PC-3 (cell line): ENCODE results near the gene PTGER4. TPM values are rescaled to one million over a fixed set of nuclear protein-coding genes. Genes with fewer than 3 reads are reported as not detected.

Experiments
- ATAC-seq: fragments of 200-7000 bp; cut with Tn5 transposase; 2 replicates; pipeline ENCODE4 v1.9.1; 2020; ENCODE audit warnings: mild to moderate bottlenecking, moderate library complexity
- BruUV-seq: library from RNA; stranded (reverse); fragments of 400-500 nt; replicated peaks from 2 replicates; lab custom pipeline; 2021; lab: Mats Ljungman, UMichigan
- CTCF ChIA-PET: fragments of 300-600 bp; sonication (Branson Sonifier 250); formaldehyde crosslinking; loops from one replicate; lab custom pipeline; 2022; ENCODE audit warnings: antibody characterized with exemption; lab: Charles Lee
- POLR2A ChIA-PET: fragments of 300-600 bp; sonication (Branson Sonifier 250); formaldehyde crosslinking; loops from one replicate; lab custom pipeline; 2022; ENCODE audit warnings: antibody characterized with exemption; ENCODE audit not compliant: unreplicated experiment; lab: Charles Lee
- DNase-seq: peaks from one replicate; pipeline ENCODE4 v3.0.0-alpha.2; 2015
- H2AFZ ChIP-seq: fragments of 300-600 bp; sonication (generic); 2 replicates; pipeline ENCODE4 v1.6.0; 2016; ENCODE audit warnings: antibody characterized with exemption, low read length
- H3F3A ChIP-seq: fragments of 300-600 bp; sonication (generic); one replicate; pipeline ENCODE4 v1.6.0; 2017; ENCODE audit warnings: antibody characterized with exemption, low read length, control low read depth, mild to moderate bottlenecking; ENCODE audit not compliant: unreplicated experiment
- H3K27ac ChIP-seq: fragments of 300-600 bp; sonication (generic); 2 replicates; pipeline ENCODE4 v1.5.1; 2016; ENCODE audit warnings: mild to moderate bottlenecking, low read length
- H3K27me3 ChIP-seq: fragments of 300-600 bp; sonication (generic); 2 replicates; pipeline ENCODE4 v1.6.1; 2016; ENCODE audit warnings: low read length, mixed read lengths
- H3K36me3 ChIP-seq: fragments of 300-600 bp; sonication (generic); 2 replicates; pipeline ENCODE4 v1.6.1; 2016; ENCODE audit warnings: low read depth, mixed run types, low read length, mixed read lengths
- H3K4me1 ChIP-seq: fragments of 300-600 bp; sonication (generic); 2 replicates; pipeline ENCODE4 v1.5.1; 2016; ENCODE audit warnings: low read length; ENCODE audit not compliant: insufficient read depth
- H3K4me2 ChIP-seq: fragments of 300-600 bp; sonication (generic); 2 replicates; pipeline ENCODE4 v1.6.0; 2016; ENCODE audit warnings: low read length
- H3K4me3 ChIP-seq: fragments of 300-600 bp; sonication (generic); 2 replicates; pipeline ENCODE4 v1.5.1; 2016; ENCODE audit warnings: mild to moderate bottlenecking, low read length, mixed read lengths
- H3K79me2 ChIP-seq: fragments of 300-600 bp; sonication (generic); 2 replicates; pipeline ENCODE4 v1.6.1; 2017; ENCODE audit warnings: low read length, mixed read lengths
- H3K9ac ChIP-seq: fragments of 300-600 bp; sonication (generic); 2 replicates; pipeline ENCODE4 v1.6.0; 2016; ENCODE audit warnings: mild to moderate bottlenecking, low read length
- H3K9me2 ChIP-seq: fragments of 300-600 bp; sonication (generic); replicated peaks from 2 replicates; pipeline ENCODE4 v1.6.1; 2016; ENCODE audit warnings: mixed run types, low read length, mixed read lengths
- H3K9me3 ChIP-seq: fragments of 300-600 bp; sonication (generic); 2 replicates; pipeline ENCODE4 v1.6.1; 2016; ENCODE audit warnings: low read length, mixed read lengths
- H4K20me1 ChIP-seq: fragments of 300-600 bp; sonication (generic); 2 replicates; pipeline ENCODE4 v1.6.1; 2016; ENCODE audit warnings: low read length, mixed read lengths
- EZH2 ChIP-seq: fragments of 300-600 bp; sonication (generic); IDR thresholded peaks from one replicate; pipeline ENCODE4 v1.6.1; 2017; ENCODE audit warnings: antibody characterized with exemption, mild to moderate bottlenecking, low read length; ENCODE audit not compliant: unreplicated experiment
- EZH2phosphoT487 ChIP-seq: fragments of 300-600 bp; sonication (generic); IDR thresholded peaks from 2 replicates; pipeline ENCODE4 v1.6.1; 2018; ENCODE audit warnings: mild to moderate bottlenecking, antibody characterized with exemption, low read length, borderline replicate concordance
- intact Hi-C: fragments of 100-400 bp; cut with micrococcal nuclease; formaldehyde crosslinking; loops from 2 replicates; pipeline ENCODE4 v1.9.0; 2023
- total RNA-seq: library from RNA; depleted of rRNA; stranded (reverse); fragments of >200 nt; gene quantifications from 2 replicates; pipeline ENCODE4 v1.2.3, GENCODE V29; 2014
- TF ChIP-seq, protein P1 (sequence below): fragments of 300-600 bp; sonication (generic); conservative IDR thresholded peaks from 2 replicates; pipeline ENCODE4 v1.5.1; 2017; ENCODE audit warnings: antibody characterized with exemption, low read depth, mild to moderate bottlenecking, low read length

The PTGER4 gene
- total RNA-seq, 1 experiment from 2014 or later: 49.5 TPM

DNA sequence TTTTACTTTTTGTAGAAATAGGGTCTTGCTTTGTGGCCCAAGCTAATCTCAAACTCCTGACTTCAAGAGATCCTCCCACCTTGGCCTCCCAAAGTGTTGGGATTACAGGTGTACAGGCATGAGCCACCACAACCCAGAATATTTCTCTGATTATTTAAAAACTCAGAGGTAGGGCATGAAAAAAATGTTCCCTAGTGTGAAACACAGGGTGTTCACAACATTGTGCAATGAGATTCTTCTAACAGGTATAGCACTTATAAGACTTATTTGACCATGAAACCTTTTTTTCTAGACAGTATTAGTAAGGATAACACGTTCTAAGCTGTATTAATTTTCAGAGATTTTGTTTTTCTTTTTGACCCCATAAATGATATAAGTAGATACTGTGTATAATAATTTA, 13.1 kb upstream of the PTGER4 start:
- no peak overlapping the region for H3K4me3 ChIP-seq
- H3K9ac ChIP-seq: no peak overlapping the region
- no peaks in the 10 kb centered on the region for H3K9me3 ChIP-seq
- CTCF ChIA-PET: no interaction called here
- H3F3A ChIP-seq: no peaks in the 10 kb centered on the region
- no peaks in the 10 kb centered on the region for H3K27me3 ChIP-seq
- H3K4me2 ChIP-seq: 0 out of 2 replicates have a peak overlapping the region, but pooled peaks have one; percentile 20
- intact Hi-C loops: no loop called here
- ATAC-seq (no peak), DNase-seq (no peak)
- H3K27ac ChIP-seq: no peak overlapping the region
- POLR2A ChIA-PET: no interaction called here
- no peaks in the 10 kb centered on the region for H3K36me3 ChIP-seq
- no peaks in the 10 kb centered on the region for H3K9me2 ChIP-seq
- no peak for TF ChIP-seq EZH2
- TF ChIP-seq, protein P1, sequence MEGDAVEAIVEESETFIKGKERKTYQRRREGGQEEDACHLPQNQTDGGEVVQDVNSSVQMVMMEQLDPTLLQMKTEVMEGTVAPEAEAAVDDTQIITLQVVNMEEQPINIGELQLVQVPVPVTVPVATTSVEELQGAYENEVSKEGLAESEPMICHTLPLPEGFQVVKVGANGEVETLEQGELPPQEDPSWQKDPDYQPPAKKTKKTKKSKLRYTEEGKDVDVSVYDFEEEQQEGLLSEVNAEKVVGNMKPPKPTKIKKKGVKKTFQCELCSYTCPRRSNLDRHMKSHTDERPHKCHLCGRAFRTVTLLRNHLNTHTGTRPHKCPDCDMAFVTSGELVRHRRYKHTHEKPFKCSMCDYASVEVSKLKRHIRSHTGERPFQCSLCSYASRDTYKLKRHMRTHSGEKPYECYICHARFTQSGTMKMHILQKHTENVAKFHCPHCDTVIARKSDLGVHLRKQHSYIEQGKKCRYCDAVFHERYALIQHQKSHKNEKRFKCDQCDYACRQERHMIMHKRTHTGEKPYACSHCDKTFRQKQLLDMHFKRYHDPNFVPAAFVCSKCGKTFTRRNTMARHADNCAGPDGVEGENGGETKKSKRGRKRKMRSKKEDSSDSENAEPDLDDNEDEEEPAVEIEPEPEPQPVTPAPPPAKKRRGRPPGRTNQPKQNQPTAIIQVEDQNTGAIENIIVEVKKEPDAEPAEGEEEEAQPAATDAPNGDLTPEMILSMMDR: no peak
- no peak for TF ChIP-seq EZH2phosphoT487
- no peak overlapping the region for H2AFZ ChIP-seq
- H4K20me1 ChIP-seq: no peaks in the 10 kb centered on the region
- peaks cover 12% of the 10 kb centered on the region for H3K4me1 ChIP-seq
- BruUV-seq: no TSS peak
- no peaks in the 10 kb centered on the region for H3K79me2 ChIP-seq

DNA sequence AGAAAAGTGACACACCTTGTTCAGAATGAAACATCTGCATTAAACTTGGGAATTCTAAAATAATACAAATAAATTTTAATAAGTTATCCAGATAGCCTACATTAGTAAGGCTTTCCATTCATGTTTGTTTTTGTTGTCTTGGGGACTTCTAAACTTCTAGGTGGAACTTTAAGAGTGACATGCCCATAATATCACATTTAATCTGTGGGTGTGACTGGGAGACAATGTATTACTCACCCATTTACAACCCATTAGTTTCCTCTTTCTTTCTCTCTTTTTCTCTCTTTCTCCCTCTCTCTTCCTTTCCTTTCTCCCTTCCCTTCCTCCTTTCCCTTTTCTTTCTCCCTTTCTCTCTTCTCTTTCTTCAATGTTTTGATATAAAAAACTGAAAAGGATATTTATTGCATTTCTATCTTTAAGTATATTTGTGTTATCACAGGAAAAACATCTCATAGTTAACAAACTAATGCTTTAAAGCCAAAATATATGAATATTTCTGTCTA, 12.5 kb upstream of the PTGER4 start:
- Histone ChIP-seq H4K20me1 (no peaks in the 10 kb centered on the region), H3K79me2 (no peaks in the 10 kb centered on the region), H3K4me3 (no peak overlapping the region), H3K27ac (no peak overlapping the region), H3K4me1 (peaks cover 12% of the 10 kb centered on the region), H3K27me3 (no peaks in the 10 kb centered on the region), H3K9ac (no peak overlapping the region), H3K9me2 (no peaks in the 10 kb centered on the region), H2AFZ (no peak overlapping the region), H3F3A (no peaks in the 10 kb centered on the region), H3K9me3 (no peaks in the 10 kb centered on the region), H3K4me2 (peak overlapping the region; percentile 20; the same call in 1 of the 2 replicates), H3K36me3 (no peaks in the 10 kb centered on the region)
- BruUV-seq: no TSS peak
- CTCF ChIA-PET: no interaction called here
- POLR2A ChIA-PET: no interaction called here
- intact Hi-C loops: no loop called here
- peak; percentile 42 for DNase-seq
- TF ChIP-seq, protein P1: no peak
- no peak for TF ChIP-seq EZH2
- TF ChIP-seq EZH2phosphoT487: no peak
- ATAC-seq: peak; percentile 76

DNA sequence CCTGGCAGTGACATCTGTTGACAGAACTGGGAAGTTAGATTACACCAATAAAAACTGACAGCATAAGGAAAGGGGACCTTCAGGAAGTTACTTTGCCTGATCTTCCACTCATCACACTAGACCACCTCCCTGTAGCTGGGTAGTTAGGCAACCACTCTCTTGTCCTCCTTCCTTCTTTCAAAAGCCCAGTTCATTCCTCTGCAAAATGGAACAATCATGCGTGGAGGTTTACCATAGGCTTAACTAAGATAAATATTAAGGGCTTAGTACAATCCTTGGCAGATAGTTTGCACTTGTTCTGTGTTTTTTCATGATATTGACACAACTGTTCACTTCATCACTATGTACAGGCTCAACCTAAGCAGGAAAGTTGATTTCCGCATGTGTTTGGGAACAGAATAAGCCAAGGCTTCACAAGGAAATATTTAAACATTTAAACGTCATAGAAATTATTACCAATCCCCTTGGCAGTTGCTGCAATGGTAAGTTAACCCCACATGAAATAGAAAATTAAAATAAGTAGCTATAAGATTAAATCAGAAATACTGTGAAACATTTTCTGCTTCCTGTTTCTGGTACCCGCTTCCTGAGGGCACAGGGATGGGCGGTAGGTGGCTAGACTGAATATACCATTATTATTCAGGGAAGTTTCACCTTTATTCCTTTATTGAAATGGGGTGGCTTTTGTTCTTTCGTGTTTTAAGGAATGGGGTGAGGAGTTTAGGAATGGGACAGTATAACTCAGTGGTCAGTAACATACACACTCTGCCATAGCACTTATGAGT, 9.9 kb upstream of the PTGER4 start:
- no peak overlapping the region for H2AFZ ChIP-seq
- TF ChIP-seq EZH2phosphoT487: no peak
- no peak for TF ChIP-seq EZH2
- TF ChIP-seq, protein P1: no peak
- H3K79me2 ChIP-seq: no peaks in the 10 kb centered on the region
- H3F3A ChIP-seq: no peaks in the 10 kb centered on the region
- ATAC-seq: no peak
- H3K9me3 ChIP-seq: no peaks in the 10 kb centered on the region
- H3K27ac ChIP-seq: no peak overlapping the region
- H3K4me1 ChIP-seq: peaks cover 12% of the 10 kb centered on the region
- no peak overlapping the region for H3K9ac ChIP-seq
- H3K4me3 ChIP-seq: no peak overlapping the region
- CTCF ChIA-PET: no interaction called here
- H3K4me2 ChIP-seq: no peak overlapping the region
- POLR2A ChIA-PET: interaction anchor here (0.5 kb wide), 1 partner anchor 127 kb away, joined by 3 read pairs; no protein-coding TSS in a partner anchor
- no peak for DNase-seq
- no peaks in the 10 kb centered on the region for H3K27me3 ChIP-seq
- intact Hi-C loops: no loop called here
- H3K9me2 ChIP-seq: no peaks in the 10 kb centered on the region
- BruUV-seq: no TSS peak
- no peaks in the 10 kb centered on the region for H4K20me1 ChIP-seq
- H3K36me3 ChIP-seq: no peaks in the 10 kb centered on the region
